A673 (cell line): Measurements from ENCODE around the gene GPC6.

Source experiments
- CTCF ChIP-seq: fragments of 300-800, 200-600 bp; sonication (generic); conservative IDR thresholded peaks from 2 replicates; pipeline ENCODE4 v1.5.1; 2017; ENCODE audit warnings: low read depth, mild to moderate bottlenecking, antibody characterized with exemption, low read length, moderate library complexity, mixed read lengths
- EZH2 ChIP-seq: fragments of 200-600 bp; sonication (generic); IDR thresholded peaks from 2 replicates; pipeline ENCODE4 v1.6.1; 2017; ENCODE audit warnings: borderline replicate concordance, low read depth, mild to moderate bottlenecking, mixed read lengths, antibody characterized with exemption, low read length; ENCODE audit not compliant: poor library complexity, severe bottlenecking

DNA sequence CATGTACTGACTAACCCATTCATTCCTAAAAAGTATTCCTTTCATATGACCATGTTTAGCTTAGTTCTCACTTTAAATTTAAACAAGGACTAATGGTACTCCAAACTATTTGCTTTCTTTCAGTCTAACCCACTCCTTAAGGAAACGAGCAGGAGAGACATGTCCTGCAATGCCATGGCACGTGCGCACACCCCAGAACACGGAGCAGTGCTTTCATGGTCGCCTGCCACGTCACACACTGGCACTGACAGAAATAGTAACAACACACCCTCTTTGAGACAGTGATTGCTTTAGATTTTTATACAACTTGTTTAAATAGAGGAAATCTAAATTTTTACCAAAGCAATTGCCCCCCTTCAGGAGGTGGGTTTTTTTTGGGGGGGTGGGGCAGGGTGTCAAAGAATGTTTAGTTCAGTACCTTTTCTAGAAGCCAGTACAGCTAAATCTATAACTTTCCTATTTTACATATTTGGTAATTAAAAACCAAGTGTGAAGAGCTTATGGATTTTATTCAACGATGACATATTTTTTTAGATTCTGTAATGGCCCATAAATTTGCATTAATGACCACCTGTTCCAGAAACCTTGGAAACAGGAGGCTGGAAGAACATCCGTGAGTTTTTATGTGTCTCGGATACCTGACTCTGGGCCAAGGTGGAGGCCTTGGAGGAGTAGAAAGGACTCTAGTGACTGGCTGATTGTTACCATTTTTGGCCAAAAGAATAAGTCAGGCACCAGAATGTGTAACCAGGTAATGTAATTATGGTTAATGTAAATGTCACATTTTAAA is 1005.7 kb downstream of the GPC6 start:
- TF ChIP-seq CTCF (no peak), EZH2 (no peak)
